Testis (tissue), 3 donors: Measurements from ENCODE around the gene TCP11. TPM values are rescaled to one million over a fixed set of nuclear protein-coding genes. Genes with fewer than 3 reads are reported as not detected.

Source experiments
- DNase-seq: peaks from one replicate; pipeline ENCODE4 v3.0.0-alpha.2; 2019
- H3K27ac ChIP-seq, 2 donors: fragments of 200-600 bp; sonication (generic); one replicate each; pipeline ENCODE4 v1.5.1; 2019
- H3K27me3 ChIP-seq: fragments of 200-600 bp; sonication (generic); one replicate; pipeline ENCODE4 v1.5.1; 2019
- H3K36me3 ChIP-seq: fragments of 200-600 bp; sonication (generic); one replicate; pipeline ENCODE4 v1.5.1; 2017; ENCODE audit warnings: low read depth; ENCODE audit errors: missing control alignments
- H3K4me1 ChIP-seq: fragments of 200-600 bp; sonication (generic); one replicate; pipeline ENCODE4 v1.5.1; 2019
- H3K4me3 ChIP-seq, 2 donors: fragments of 200-600 bp; sonication (generic); one replicate each; pipeline ENCODE4 v1.5.1; 2017 to 2019
- H3K9me3 ChIP-seq: fragments of 200-600 bp; sonication (generic); one replicate; pipeline ENCODE4 v1.5.1; 2017
- POLR2A ChIP-seq: fragments of 450-650 bp; IDR thresholded peaks from one replicate; pipeline ENCODE4 v1.6.1; 2017; ENCODE audit warnings: antibody characterized with exemption, mild to moderate bottlenecking, moderate library complexity
- WGBS, 2 donors: methylation state at CpG; one replicate each; pipeline ENCODE4 v1.1.5; 2018; 5-methylcytosine and 5-hydroxymethylcytosine counted together
- intact Hi-C: fragments of 100-400 bp; cut with DNase I; formaldehyde crosslinking; loops from one replicate; pipeline ENCODE4 v1.15.1; 2023; ENCODE audit warnings: low total_unique reads
- polyA plus RNA-seq: library from polyadenylated mRNA; stranded (reverse); fragments of 350-450 nt; fragmentation: Illumina TruSeq; extraction: RNeasy Lipid Tissue Mini Kit (QIAGEN cat#74804); gene quantifications from one replicate; pipeline ENCODE4 v1.2.3, GENCODE V29; 2014; ENCODE audit warnings: low read depth, low replicate concordance; ENCODE audit not compliant: insufficient read depth
- total RNA-seq, 2 donors: library from RNA; depleted of rRNA; stranded (reverse); fragments of >200 nt; gene quantifications; one replicate each; pipeline ENCODE4 v1.2.3, GENCODE V29; 2016
- TF ChIP-seq, protein P1 (sequence below), 3 experiments: fragments of 450-650 bp in 2 of 3; fragments of 200-600 bp in 1 of 3; sonication (generic) in 1 of 3; IDR thresholded peaks; one replicate each; pipeline ENCODE4 v1.5.1; 2016 to 2019; ENCODE audit warnings: antibody characterized with exemption in 3 of 3, mild to moderate bottlenecking in 2 of 3, moderate library complexity in 1 of 3

The TCP11 gene
- total and polyA plus RNA-seq, 3 donors from 2014 or later = 193 to 1,044 (median 639) TPM

DNA sequence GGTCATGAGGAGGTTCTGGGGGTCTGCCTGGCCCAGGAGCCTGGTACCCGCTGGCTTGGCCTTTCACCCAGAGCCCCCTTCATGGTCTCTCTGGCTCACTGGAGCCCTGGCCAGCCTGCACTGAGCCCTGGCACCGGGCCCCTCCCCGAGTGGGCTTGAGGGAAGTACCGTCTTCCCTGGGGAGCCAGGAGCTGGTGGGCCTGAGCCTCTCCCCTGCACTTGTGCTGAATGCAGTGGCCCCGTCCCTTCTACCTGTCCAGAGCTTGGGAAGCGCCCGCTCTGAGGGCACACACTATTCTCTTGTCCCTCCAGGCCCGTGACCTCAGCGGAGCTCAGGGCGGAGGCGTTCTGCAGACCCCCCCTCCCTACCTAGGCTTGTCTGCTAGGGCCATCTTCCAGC lies 62.2 kb downstream of the TCP11 start:
- DNase-seq = no peak
- H3K9me3 ChIP-seq = no peaks in the 10 kb centered on the region
- H3K27ac ChIP-seq = no peak overlapping the region
- intact Hi-C loops = no loop called here
- H3K4me3 ChIP-seq = no peak overlapping the region
- no peaks in the 10 kb centered on the region for H3K36me3 ChIP-seq
- no peaks in the 10 kb centered on the region for H3K4me1 ChIP-seq
- WGBS, 2 donors = 94% methylated on average over 10 to 11 of the region's 11 CpGs
- no peaks in the 10 kb centered on the region for H3K27me3 ChIP-seq
- TF ChIP-seq, protein P1, sequence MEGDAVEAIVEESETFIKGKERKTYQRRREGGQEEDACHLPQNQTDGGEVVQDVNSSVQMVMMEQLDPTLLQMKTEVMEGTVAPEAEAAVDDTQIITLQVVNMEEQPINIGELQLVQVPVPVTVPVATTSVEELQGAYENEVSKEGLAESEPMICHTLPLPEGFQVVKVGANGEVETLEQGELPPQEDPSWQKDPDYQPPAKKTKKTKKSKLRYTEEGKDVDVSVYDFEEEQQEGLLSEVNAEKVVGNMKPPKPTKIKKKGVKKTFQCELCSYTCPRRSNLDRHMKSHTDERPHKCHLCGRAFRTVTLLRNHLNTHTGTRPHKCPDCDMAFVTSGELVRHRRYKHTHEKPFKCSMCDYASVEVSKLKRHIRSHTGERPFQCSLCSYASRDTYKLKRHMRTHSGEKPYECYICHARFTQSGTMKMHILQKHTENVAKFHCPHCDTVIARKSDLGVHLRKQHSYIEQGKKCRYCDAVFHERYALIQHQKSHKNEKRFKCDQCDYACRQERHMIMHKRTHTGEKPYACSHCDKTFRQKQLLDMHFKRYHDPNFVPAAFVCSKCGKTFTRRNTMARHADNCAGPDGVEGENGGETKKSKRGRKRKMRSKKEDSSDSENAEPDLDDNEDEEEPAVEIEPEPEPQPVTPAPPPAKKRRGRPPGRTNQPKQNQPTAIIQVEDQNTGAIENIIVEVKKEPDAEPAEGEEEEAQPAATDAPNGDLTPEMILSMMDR (IDR thresholded peaks at IDR 0.05) = no peak
- TF ChIP-seq POLR2A = no peak

DNA sequence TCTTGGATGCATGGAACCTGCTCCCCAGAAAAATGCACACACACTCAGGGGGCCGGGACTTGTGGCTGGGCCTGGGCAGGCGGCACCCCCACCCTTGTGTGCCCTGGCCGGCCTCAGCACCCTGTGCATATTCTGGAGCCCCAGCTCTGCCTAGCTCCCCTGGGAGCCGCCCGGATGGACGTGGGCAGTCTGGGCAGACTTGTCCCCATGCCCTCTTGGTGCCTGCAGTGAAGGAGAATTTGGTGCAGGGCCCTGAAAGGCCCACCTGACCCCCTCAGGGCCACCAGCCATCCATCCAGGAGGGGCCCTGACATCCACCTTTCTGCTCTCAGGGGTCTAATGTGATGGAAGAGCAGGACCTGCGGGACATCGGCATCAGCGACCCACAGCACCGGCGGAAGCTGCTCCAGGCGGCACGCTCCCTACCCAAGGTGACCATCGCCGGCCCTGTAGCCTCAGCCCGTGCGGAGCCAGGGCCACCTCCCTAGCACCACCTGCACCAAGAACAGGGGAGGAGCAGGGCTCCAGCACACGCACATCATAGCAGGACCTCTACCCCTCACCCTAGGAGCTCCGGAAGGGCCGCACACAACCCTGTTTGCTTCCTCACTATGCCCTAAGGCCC lies 62.8 kb downstream of the TCP11 start:
- 97 to 100% methylated on average over 4 to 14 of the region's 20 CpGs for WGBS, 2 donors

DNA sequence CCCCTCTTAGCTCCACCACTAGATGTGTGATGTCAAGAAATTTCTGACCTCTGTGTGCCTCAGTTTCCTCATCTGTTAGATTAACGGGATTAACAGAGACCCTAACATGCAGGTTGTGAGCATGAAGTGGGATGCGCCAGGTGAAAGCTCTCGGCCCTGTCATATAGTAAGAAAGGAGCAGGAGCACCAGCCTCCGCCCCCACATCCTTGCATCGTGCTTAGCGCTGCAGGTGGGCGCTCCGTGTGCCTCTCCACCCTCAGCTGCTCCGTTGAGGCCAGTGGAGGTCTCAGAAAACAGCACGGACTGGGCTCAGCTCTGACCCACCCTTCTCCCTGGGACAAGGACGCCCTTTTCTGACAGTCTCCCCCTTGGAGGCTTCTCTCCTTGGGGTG lies 63.4 kb downstream of the TCP11 start:
- no peaks in the 10 kb centered on the region for H3K27me3 ChIP-seq
- no peak for DNase-seq
- H3K27ac ChIP-seq = no peak overlapping the region
- 82 to 86% methylated on average over 10 to 11 of the region's 11 CpGs for WGBS, 2 donors
- no peaks in the 10 kb centered on the region for H3K4me1 ChIP-seq
- no peaks in the 10 kb centered on the region for H3K9me3 ChIP-seq
- intact Hi-C loops = no loop called here
- no peak overlapping the region for H3K4me3 ChIP-seq
- TF ChIP-seq, protein P1 (IDR thresholded peaks at IDR 0.05) = no peak
- TF ChIP-seq POLR2A = no peak
- no peaks in the 10 kb centered on the region for H3K36me3 ChIP-seq

More for the DNA sequence above, 62.8 kb downstream of the TCP11 start:
- H3K36me3 ChIP-seq = no peaks in the 10 kb centered on the region
- H3K27ac ChIP-seq = no peak overlapping the region
- intact Hi-C loops = no loop called here
- H3K27me3 ChIP-seq = no peaks in the 10 kb centered on the region
- H3K4me3 ChIP-seq = no peak overlapping the region
- no peaks in the 10 kb centered on the region for H3K9me3 ChIP-seq
- no peak for TF ChIP-seq POLR2A
- no peaks in the 10 kb centered on the region for H3K4me1 ChIP-seq
- DNase-seq = no peak

DNA sequence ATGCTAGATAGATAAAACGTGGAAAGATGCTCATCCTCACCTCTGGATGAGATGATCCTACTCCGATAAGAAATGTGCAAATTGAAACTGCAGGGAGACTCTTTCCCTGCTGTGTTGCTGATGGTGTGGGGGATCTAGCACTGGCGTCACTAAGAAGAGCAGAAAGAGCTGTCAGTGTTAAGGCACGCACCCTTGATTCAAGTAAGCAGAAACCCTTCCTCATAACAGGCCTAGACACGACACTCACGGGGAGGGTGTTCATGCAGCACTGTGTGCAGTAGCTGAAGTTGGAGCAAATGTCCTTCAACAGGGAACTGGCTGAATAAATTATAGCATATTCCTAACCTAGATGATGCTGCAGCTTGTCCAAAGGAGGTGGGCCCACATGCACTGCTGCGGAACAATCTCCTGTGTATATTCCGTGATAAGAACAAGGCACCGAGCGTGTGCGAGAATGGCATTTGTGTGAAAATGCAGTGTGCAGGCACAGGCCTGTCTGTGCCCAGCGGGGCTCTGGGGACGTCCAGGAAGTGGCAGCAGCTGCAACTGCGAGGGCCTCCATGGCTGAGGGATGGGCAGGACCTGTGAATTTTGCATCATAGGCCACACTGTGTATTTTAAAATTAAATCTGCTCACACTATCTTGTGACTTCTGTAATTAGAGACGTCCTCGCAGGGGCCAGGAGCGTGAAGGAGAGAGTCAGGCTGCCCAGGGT lies 64.0 kb downstream of the TCP11 start:
- H3K27ac ChIP-seq = no peak overlapping the region
- H3K9me3 ChIP-seq = no peaks in the 10 kb centered on the region
- H3K36me3 ChIP-seq = no peaks in the 10 kb centered on the region
- DNase-seq = no peak
- 80 to 85% methylated on average over 16 to 17 of the region's 17 CpGs for WGBS, 2 donors
- no peak overlapping the region for H3K4me3 ChIP-seq
- H3K27me3 ChIP-seq = no peaks in the 10 kb centered on the region
- H3K4me1 ChIP-seq = no peaks in the 10 kb centered on the region
- intact Hi-C loops = no loop called here
- no peak for TF ChIP-seq POLR2A
- TF ChIP-seq, protein P1 (IDR thresholded peaks at IDR 0.05) = no peak

DNA sequence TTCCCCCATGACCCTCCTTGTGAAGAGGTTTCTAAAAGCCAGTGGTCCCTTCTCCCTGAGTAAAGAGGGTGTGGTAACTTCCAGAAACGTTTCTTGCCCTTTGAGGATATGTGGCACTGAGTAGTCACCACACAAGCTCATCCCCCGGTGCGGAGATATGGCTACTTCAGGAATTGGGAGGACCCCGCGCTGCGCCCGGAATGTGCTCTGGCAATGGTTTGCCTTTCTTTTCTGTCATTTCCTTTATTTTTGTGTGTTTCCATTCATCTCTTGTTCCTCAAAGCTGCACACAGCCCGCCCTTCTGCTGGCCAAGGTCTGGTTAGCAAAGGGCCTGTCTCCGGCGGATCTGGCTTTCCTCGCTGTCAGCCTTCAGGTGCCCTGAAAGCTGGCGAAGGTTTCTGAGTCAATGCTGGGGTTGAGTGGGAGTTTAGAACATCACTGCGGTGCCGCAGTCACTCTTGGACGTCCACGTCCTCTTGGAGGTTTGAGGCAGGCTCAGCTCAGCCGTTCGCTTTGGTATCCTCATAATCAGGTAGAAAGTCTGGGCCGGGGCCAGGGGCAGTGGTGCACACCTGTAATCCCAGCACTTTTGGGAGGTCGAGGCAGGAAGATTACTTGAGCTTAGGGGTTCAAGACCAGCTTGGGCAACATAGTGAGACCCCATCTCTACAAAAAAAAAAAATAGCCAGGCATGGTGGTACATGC lies 67.2 kb downstream of the TCP11 start:
- Histone ChIP-seq H3K27me3 (no peaks in the 10 kb centered on the region), H3K27ac (no peak overlapping the region), H3K4me1 (no peaks in the 10 kb centered on the region), H3K9me3 (no peaks in the 10 kb centered on the region), H3K4me3 (no peak overlapping the region), H3K36me3 (no peaks in the 10 kb centered on the region)
- intact Hi-C loops = no loop called here
- 92 to 96% methylated on average over 20 of the region's 20 CpGs for WGBS, 2 donors
- TF ChIP-seq, protein P1 (IDR thresholded peaks at IDR 0.05) = no peak
- no peak for TF ChIP-seq POLR2A
- no peak for DNase-seq
